ENCODE results near the gene TFDP3.

DNA sequence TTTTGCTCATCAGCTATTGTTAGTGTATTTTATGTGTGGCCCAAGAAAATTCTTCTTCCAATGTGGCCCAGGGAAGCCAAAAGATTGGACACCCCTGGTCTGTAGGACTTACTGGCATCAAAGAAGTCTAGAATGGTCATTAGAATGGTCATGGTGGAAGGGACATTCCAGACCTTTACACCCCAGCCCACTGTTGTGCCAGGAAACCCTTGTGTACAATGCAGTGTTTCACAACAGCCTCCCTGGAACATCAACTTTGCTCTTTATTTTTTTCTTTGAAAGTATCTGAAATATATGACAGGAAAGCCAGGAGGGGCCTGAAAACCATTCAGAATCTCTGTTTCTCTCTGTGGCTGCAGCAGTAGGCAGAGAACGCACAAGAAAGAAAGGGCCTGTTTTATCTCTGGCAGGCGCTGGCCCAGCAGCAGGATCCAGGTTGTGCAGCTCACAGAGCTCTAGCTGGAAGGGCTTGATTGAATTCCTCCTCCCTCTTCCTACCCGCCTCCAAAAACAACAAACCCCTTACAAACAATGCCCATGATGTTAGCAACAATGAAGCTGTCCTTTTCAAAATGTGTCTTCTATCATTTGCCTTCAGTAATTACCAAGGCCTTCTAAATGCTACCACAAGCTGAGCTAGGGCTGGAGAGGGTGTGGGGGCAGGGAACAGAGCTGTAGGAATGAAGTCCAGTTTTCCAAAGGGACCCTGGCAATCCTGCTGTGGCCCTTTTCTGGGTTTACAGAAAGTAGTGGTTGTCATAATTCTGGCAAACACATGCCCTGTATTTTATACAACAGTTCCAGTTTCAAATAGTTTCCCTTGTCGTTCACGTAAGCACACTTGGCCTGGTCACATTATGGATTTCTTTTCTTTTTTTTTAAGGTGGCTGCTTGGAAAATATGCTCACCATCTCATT, 32.3 kb upstream of the TFDP3 start:
- TF ChIP-seq, protein P1, sequence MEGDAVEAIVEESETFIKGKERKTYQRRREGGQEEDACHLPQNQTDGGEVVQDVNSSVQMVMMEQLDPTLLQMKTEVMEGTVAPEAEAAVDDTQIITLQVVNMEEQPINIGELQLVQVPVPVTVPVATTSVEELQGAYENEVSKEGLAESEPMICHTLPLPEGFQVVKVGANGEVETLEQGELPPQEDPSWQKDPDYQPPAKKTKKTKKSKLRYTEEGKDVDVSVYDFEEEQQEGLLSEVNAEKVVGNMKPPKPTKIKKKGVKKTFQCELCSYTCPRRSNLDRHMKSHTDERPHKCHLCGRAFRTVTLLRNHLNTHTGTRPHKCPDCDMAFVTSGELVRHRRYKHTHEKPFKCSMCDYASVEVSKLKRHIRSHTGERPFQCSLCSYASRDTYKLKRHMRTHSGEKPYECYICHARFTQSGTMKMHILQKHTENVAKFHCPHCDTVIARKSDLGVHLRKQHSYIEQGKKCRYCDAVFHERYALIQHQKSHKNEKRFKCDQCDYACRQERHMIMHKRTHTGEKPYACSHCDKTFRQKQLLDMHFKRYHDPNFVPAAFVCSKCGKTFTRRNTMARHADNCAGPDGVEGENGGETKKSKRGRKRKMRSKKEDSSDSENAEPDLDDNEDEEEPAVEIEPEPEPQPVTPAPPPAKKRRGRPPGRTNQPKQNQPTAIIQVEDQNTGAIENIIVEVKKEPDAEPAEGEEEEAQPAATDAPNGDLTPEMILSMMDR (conservative IDR thresholded peaks at IDR 0.05; ENCODE audit: low read depth, low read length), result no peak
- no peak for TF ChIP-seq EZH2phosphoT487 (IDR thresholded peaks at IDR 0.05; ENCODE audit: borderline replicate concordance, low read length)
- TF ChIP-seq EZH2 (IDR thresholded peaks at IDR 0.05; ENCODE audit: low read length, unreplicated experiment), result no peak
